Ascending aorta (tissue), 2 donors: ENCODE measurements around the gene TMC1. TPM values are rescaled to one million over a fixed set of nuclear protein-coding genes. Genes with fewer than 3 reads are reported as not detected.

ENCODE experiments used
- DNase-seq, 2 donors: peaks; one replicate each; pipeline ENCODE4 v3.0.0-alpha.2; 2019; ENCODE audit warnings: low spot score in 2 of 2
- H3K27ac ChIP-seq, 2 donors: fragments of 200-600 bp; sonication (generic); one replicate each; pipeline ENCODE4 v1.5.1; 2016 to 2017; ENCODE audit warnings: mild to moderate bottlenecking in 1 of 2
- H3K27me3 ChIP-seq: fragments of 200-600 bp; sonication (generic); one replicate; pipeline ENCODE4 v1.5.1; 2017
- H3K36me3 ChIP-seq, 2 donors: fragments of 200-600 bp; sonication (generic); one replicate each; pipeline ENCODE4 v1.5.1; 2016
- H3K4me1 ChIP-seq, 2 donors: fragments of 200-600 bp; sonication (generic); one replicate each; pipeline ENCODE4 v1.5.1; 2016 to 2017; ENCODE audit warnings: mild to moderate bottlenecking in 1 of 2
- H3K4me3 ChIP-seq, 2 donors: fragments of 200-600 bp; sonication (generic); one replicate each; pipeline ENCODE4 v1.5.1; 2016 to 2017; ENCODE audit warnings: mild to moderate bottlenecking in 1 of 2
- H3K9me3 ChIP-seq, 2 donors: fragments of 200-600 bp; sonication (generic); one replicate each; pipeline ENCODE4 v1.5.1; 2016
- CTCF ChIP-seq, 3 experiments: fragments of 200-600 bp in 2 of 3; fragments of 450-650 bp in 1 of 3; sonication (generic) in 2 of 3; IDR thresholded peaks; one replicate each; pipeline ENCODE4 v1.5.1; 2016 to 2019; ENCODE audit warnings: antibody characterized with exemption in 3 of 3, mild to moderate bottlenecking in 1 of 3, moderate library complexity in 1 of 3
- intact Hi-C: fragments of 100-400 bp; cut with DNase I; formaldehyde crosslinking; loops from one replicate; pipeline ENCODE4 v1.15.1; 2023
- total RNA-seq: library from RNA; depleted of rRNA; stranded (reverse); fragments of >200 nt; gene quantifications from one replicate; pipeline ENCODE4 v1.1.0, GENCODE V29; 2016

TMC1 gene
- total RNA-seq, 1 donor from 2014 or later: not detected

GRCh38 chr9:72695365-72695764, 174.0 kb downstream of the TMC1 start:
- Histone ChIP-seq H3K27me3 (no peaks in the 10 kb centered on the region), H3K4me3 (no peak overlapping the region), H3K36me3 (no peaks in the 10 kb centered on the region), H3K27ac (no peak overlapping the region), H3K4me1 (no peaks in the 10 kb centered on the region), H3K9me3 (no peaks in the 10 kb centered on the region)
- no peak for TF ChIP-seq CTCF (IDR thresholded peaks at IDR 0.05)
- intact Hi-C loops: no loop called here
- DNase-seq: no peak

DNA sequence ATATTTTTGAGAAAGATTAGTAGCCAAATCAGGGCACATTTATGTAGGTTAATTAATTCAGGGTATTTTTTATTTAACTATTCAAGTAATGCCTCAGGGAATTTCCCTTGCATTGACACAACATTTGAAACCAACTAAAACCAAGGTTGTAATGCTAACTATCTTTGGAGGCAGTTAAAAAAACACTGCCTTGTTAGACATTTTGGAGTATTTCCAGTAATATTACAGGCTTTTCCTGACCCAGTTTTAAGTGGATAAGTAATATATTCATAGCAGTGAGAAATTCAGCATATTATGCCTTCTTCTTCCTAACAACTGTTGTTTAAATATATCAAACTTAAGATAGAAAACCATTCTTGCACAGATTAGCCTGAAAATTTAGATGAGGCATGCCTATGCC, 175.1 kb downstream of the TMC1 start:
- H3K27ac ChIP-seq: no peak overlapping the region
- no peak for TF ChIP-seq CTCF (IDR thresholded peaks at IDR 0.05)
- no peak overlapping the region for H3K4me3 ChIP-seq
- H3K9me3 ChIP-seq: no peaks in the 10 kb centered on the region
- no peaks in the 10 kb centered on the region for H3K4me1 ChIP-seq
- intact Hi-C loops: no loop called here
- no peaks in the 10 kb centered on the region for H3K36me3 ChIP-seq
- H3K27me3 ChIP-seq: no peaks in the 10 kb centered on the region
- DNase-seq: no peak

DNA sequence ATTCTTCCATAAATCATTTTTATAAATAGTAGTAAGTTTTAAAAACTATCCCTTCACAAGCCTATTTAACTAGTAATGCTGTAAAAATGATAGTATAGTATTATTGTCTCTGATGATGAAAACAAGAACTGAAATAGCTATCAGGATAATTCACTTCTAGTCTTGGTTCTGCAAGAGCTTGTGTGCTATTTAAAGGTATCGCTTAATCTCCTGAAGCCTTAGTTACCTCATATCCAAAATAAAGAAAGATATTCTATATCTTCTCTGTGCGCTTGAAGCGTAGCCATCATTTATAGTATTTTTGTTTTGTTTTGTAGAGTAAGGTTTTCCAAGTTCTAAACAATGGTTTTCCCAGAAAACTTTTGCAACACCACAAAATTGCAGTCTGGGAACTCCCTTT, 180.1 kb downstream of the TMC1 start:
- no peaks in the 10 kb centered on the region for H3K4me1 ChIP-seq
- intact Hi-C loops: no loop called here

GRCh38 chr9:72703574-72703973, 182.2 kb downstream of the TMC1 start:
- Histone ChIP-seq H3K4me3 (no peak overlapping the region), H3K27me3 (no peaks in the 10 kb centered on the region), H3K4me1 (no peaks in the 10 kb centered on the region), H3K9me3 (no peaks in the 10 kb centered on the region), H3K27ac (no peak overlapping the region), H3K36me3 (no peaks in the 10 kb centered on the region)
- no peak for DNase-seq
- TF ChIP-seq CTCF (IDR thresholded peaks at IDR 0.05): no peak
- intact Hi-C loops: no loop called here

More for the DNA sequence above, 180.1 kb downstream of the TMC1 start:
- DNase-seq: no peak
- TF ChIP-seq CTCF (IDR thresholded peaks at IDR 0.05): no peak
- no peaks in the 10 kb centered on the region for H3K27me3 ChIP-seq
- H3K9me3 ChIP-seq: no peaks in the 10 kb centered on the region
- no peak overlapping the region for H3K4me3 ChIP-seq
- no peak overlapping the region for H3K27ac ChIP-seq
- no peaks in the 10 kb centered on the region for H3K36me3 ChIP-seq

- intact Hi-C loops: no loop called here
- DNase-seq: no peak
- no peak for TF ChIP-seq CTCF (IDR thresholded peaks at IDR 0.05)
- H3K4me1 ChIP-seq: no peaks in the 10 kb centered on the region
- no peaks in the 10 kb centered on the region for H3K27me3 ChIP-seq
- no peak overlapping the region for H3K4me3 ChIP-seq
- H3K27ac ChIP-seq: no peak overlapping the region
- no peaks in the 10 kb centered on the region for H3K36me3 ChIP-seq
- no peaks in the 10 kb centered on the region for H3K9me3 ChIP-seq
Measured at GRCh38 chr9:72704688-72705375, 183.4 kb downstream of the TMC1 start.

DNA sequence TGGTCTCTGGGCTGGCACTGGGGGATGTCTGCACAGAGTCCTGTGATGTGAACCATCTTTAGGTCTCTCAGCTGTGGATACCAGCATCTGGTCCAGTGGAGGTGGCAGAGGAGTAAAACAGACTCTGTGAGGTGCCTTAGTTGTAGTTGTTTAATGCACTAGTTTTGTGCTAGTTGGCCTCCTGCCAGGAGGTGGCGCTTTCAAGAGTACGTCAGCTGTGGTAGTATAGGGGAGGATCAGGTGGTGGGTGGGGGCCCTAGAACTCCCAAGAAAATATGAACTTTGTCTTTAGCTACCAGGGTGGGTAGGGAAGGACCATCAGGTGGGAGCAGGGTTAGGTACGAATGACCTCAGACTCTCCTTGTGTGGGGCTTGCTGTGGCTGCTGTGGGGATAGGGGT, 197.1 kb downstream of the TMC1 start:
- TF ChIP-seq CTCF (IDR thresholded peaks at IDR 0.05): no peak
- no peaks in the 10 kb centered on the region for H3K9me3 ChIP-seq
- H3K4me3 ChIP-seq: no peak overlapping the region
- no peaks in the 10 kb centered on the region for H3K36me3 ChIP-seq
- H3K27me3 ChIP-seq: no peaks in the 10 kb centered on the region
- intact Hi-C loops: no loop called here
- no peaks in the 10 kb centered on the region for H3K4me1 ChIP-seq
- DNase-seq: no peak
- no peak overlapping the region for H3K27ac ChIP-seq
